KBM-7 (cell line): Measurements from ENCODE around the gene NAPSA.
A peak's percentile ranks its signal among the peaks of the same experiment; 100 is the strongest.
"Not testable (repeated sequence)": the region's sequence is repeated elsewhere in the genome, so short reads cannot be mapped to it uniquely, and the experiment has no call there.

Experiments used
- DNase-seq: peaks from one replicate; pipeline ENCODE4 v3.0.0-alpha.2; 2015
- in situ Hi-C: fragments of 300-500 bp; cut with MboI; formaldehyde crosslinking; loops from 2 replicates; pipeline ENCODE4 v1.14.3; 2020; ENCODE audit warnings: low sequenced_read_pairs, low pct_unique_long_range_greater_than_20kb, mixed read lengths

Gene NAPSA

DNA sequence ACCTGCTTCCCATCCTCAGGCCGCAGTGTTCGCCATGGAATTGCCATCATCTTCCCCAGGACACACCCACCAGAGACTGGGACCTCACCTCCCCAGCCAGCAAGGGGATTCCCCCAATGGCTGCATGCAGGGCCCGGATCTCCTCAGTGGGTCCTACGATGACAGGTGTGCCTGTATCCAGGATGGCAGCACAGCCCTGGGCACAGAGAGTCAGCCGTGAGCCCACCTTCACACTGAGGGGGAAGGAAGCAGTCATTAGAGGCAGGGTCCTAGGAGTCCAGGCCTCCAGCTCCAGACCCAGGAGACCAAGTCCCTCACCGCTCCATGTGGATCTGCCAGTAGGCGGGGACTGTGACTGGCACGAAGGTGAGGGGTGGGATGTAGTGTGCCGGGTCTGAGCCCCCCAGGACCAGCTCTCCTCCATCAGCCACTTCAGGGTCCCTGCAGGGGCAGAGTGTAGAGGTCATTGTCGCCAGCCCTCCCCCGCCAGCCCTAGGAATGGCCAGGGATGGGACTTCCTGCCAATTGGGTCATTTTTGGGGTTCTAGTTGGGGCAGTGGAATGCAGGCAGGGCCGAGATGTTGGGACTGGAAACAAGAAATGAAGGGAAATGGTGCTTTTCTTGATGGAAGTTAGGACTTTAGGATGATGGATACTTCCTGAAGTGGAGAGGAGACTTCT lies 30.6 kb downstream of the NAPSA start:
- DNase-seq = no peak
- in situ Hi-C loops = no loop called here

- no peak for DNase-seq
- in situ Hi-C loops = no loop called here
Observed at GRCh38 chr19:50333737-50334617, 31.5 kb downstream of the NAPSA start.

- DNase-seq = peak; percentile 87
- in situ Hi-C loops = no loop called here
Observed at GRCh38 chr19:50333235-50333736, 32.2 kb downstream of the NAPSA start.

DNA sequence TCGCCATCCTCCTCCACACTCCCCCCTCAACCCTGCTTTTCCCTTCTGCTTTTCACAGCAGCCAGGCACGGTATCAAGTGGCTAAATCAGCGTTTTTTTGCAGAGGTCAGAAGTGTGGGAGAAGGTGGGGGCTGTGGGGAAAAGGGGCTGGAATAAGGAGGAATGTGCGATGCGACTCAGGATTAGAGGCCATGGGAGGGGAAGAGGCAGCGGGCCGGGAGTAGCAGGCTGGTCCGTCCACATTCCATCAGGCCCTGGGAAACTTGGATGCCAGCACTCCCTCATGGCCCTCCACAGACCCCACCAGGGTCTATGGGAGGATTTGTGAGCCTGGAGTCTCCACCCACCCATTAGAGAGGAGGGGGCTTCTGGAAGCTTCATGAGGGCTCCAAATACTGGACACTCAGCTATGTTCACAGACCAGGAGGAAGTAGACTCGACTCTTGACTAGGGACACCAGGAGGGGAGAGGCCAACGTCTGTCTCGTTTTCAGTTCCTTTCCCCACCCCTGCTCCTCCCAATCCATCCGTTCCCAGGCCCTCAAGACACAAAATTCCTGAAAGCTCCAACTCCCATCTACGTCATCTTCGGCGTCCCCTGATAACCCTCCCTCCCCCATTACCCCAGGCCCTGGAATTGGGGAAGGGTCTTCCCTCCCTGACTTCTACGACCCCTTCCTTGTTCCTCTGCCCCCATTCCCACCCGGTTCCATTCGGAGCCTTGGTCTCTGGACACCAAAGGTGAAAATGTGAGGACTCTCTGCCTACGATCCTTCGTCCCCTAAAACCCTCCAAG lies 33.0 kb downstream of the NAPSA start:
- DNase-seq = no peak
- in situ Hi-C loops = no loop called here

DNA sequence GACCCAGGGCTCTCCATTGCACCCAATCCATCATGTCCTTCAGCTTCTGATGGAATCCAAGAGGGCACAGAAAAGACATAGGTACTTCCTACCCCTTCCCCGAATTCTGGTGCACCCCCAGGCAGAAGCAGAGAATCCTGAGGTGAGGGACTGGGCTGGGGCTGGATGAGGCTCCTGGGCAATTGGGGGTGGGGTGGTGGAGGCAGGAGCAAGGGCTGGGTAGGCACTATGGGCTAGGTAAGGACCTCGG lies 33.5 kb downstream of the NAPSA start:
- DNase-seq = no peak
- in situ Hi-C loops = no loop called here

DNA sequence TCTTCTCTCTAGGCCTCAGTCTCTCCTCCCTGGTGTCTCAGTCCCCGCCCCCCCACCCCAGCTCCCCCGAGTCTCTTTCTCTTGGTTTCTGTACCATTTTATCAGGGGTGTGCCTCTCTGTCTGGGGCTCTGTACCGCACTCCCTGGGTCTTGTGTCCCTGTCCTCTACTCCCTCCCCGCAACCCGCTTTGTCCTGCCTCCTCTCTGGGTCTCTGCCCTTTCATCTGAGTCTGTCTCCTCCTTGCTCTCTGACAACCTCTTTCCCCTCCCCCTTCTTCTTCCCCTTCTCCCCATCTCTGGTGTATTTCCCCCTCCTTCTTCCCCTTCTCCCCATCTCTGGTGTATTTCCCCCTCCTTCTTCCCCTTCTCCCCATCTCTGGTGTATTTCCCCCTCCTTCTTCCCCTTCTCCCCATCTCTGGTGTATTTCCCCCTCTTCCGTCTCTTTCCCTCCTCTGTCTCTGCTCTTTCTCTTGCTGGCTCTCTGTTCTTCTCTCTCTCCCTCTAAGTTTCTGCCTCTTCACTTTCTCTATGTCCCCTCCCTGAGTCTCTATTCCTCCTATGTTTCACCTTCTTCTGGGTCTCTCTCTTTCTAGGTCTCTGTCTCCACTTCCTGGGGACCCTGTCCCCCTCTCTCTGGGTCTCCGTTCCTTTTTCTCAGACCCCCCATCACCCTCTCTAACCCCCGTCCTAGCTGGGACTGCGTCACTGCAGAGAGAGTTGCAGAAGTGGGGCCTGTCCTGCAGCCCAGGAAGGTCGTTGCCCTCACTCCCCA lies 34.0 kb downstream of the NAPSA start:
- in situ Hi-C loops = no loop called here
- no peak for DNase-seq

- DNase-seq = peak; percentile 78
Observed at GRCh38 chr19:50330365-50331078, 34.9 kb downstream of the NAPSA start.

GRCh38 chr19:50329926-50330294 lies 35.5 kb downstream of the NAPSA start:
- in situ Hi-C loops = not testable (repeated sequence)

More at GRCh38 chr19:50330365-50331078, 34.9 kb downstream of the NAPSA start:
- in situ Hi-C loops = no loop called here

DNA sequence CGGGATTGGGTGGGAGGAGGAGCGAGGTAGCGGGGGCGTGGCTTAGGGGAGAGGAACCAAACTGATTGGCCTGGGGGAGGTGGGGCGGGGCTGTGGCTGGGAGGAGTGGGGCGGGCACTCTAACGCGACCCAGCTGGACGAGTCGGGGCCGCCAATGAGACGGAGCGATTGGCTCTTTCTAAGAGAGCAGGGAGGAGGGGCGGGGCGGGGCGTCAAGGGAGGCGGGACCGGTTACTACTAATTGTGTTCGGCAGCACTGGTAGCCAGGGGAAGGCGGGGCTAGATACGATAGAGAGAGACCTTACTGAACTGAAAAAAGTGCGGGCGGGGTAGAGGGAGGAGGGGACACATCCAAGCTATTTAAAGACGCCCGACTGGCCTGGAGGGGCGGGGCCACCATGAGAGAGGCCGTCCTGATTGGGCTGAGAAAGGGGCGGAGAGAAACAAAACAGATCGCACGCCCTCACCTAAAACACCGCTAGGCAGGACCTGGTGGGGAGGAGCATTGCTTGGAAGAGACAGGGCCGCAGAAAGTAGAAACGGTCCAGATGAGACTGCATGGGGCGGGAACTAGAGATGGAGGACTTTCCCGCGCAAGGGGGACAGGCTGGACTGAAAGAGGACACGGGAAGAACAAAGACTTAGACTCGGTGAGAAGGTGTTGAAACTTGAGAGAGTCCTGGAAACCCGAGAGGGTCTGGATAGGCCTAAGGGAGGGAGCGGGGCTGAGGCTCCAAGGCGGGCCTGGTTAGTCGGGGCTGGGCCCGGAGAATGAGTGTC lies 36.1 kb downstream of the NAPSA start, which contains the start of gene KCNC3:
KCNC3 (minus strand) TSS at position 232 of the 780 bp plus-strand sequence. CDS start 295 bp downstream, outside the sequence.
- in situ Hi-C loops = no loop called here
- DNase-seq = peak; percentile 99

More at GRCh38 chr19:50329926-50330294, 35.5 kb downstream of the NAPSA start:
- not testable (repeated sequence) for DNase-seq

- in situ Hi-C loops = no loop called here
- no peak for DNase-seq
Observed at GRCh38 chr19:50328873-50329145, 36.6 kb downstream of the NAPSA start.

- in situ Hi-C loops = no loop called here
- no peak for DNase-seq
Observed at GRCh38 chr19:50328224-50328872, 37.1 kb downstream of the NAPSA start.

DNA sequence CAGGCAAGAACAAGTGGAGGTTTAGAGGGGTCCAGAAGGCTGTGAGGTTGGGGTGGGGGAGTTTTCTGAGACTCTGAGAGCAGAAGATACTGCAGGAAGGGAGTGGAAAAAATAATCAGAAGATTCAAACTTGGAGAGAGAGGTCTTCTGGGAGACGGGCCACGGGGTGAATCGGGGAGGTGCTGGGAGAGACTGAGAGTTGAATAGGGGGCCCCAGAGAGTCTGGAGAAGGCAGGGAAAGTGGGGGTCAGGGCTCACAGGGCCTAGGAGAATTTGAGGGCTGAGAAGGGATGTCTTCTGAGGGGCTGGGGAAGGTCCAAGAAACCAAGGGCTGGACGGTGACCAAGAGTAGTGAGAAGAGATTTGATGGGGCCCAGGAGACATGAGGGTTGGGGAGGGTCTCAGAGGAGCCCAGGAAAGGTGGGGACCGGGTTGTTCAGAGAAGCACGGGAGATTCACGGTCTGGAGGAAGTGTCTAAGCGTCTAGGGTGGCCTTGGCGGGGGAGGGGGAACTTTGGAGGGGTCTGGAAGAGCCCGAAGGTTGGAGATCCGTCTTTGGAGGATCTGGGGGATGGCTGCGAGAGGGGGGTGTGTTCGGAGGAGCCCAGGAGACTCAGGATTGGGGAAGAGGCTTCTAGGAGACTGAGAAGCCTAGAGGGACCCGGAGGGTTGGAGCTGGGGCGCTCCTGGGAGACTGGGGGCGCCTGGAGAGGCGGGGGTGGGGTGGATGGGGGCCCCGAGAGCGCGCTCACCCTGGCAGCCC lies 37.8 kb downstream of the NAPSA start:
- in situ Hi-C loops = no loop called here
- no peak for DNase-seq

DNA sequence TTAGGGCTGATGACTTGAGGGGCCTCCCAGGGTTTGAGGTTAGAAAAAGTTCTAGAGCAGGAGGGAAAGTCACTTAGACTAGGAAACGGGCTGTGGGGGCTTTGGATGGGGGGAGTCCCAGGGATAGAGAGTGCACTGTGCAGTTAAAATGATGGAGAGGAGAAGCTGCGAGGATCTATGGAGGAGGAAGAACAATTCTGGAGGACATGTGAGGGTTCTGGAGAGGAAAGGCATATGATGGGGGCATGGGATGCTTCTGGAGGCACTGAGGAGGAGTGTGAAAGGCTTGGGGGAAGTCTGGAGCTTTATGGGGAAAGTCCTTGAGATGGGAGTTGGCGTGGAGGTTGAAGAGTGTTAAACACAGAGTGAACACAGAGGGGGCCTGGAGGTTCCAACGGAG lies 38.4 kb downstream of the NAPSA start:
- DNase-seq = no peak
- in situ Hi-C loops = no loop called here

- in situ Hi-C loops = no loop called here
- DNase-seq = no peak
Observed at GRCh38 chr19:50326101-50326664, 39.3 kb downstream of the NAPSA start.

DNA sequence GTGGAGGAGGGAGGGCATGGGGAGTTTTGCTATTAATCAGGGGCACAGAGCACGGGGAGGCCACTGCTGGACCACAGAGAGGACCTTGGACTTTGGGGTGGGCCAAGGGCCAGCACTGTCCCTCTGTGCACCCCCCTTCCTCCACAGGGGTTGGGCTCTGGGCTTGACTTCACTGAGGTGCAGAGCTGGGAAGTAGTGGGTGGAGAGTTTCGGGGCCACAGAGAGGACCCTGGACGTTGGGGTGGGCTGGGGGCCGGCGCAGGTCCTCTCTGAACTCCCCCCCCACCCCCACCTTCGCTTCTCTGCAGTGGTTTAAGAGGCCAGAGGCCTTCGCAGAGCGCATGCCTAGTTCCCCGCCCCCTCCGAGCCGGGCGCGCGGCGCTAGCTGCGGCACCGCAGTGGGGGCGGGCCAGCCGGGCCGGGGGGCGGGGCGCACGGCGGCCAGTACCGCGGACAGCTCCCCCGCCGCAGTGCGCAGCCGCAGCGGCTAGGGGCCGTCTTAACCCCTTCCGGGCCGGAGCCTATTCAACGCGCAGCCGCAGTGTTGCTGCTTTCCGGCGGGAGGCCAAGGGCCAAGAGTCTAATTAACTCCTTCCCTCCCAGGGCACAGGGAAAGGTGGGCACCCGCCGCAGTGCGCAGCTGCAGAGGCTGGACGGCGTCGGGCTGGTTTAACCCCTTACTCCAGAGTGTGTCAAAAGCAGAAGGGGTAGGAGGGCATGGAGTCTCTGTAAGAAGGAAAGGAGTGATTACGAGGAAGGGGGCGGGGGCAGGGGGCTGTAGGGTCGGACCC lies 39.9 kb downstream of the NAPSA start:
- peak; percentile 65 for DNase-seq
- in situ Hi-C loops = no loop called here

- no peak for DNase-seq
- in situ Hi-C loops = no loop called here
Observed at GRCh38 chr19:50324331-50324730, 41.1 kb downstream of the NAPSA start.
